Nephron (organoid): Measurements from ENCODE around the gene FHIP1A.
"Not testable (repeated sequence)": the region's sequence is repeated elsewhere in the genome, so short reads cannot be mapped to it uniquely, and the experiment has no call there.

Source experiments
- H3K27ac Mint-ChIP-seq, 3 experiments: 2 replicates each; pipeline ENCODE4 v1.8.0; 2020; ENCODE audit warnings: mixed read lengths in 3 of 3, mild to moderate bottlenecking in 2 of 3, moderate library complexity in 1 of 3
- H3K27me3 Mint-ChIP-seq: 2 replicates; pipeline ENCODE4 v1.8.0; 2021; ENCODE audit warnings: low read depth, mild to moderate bottlenecking, moderate library complexity, mixed read lengths
- H3K36me3 Mint-ChIP-seq: 2 replicates; pipeline ENCODE4 v1.8.0; 2020; ENCODE audit warnings: low read depth, mixed read lengths
- H3K4me1 Mint-ChIP-seq: 2 replicates; pipeline ENCODE4 v1.8.0; 2020; ENCODE audit warnings: mixed read lengths
- H3K4me3 Mint-ChIP-seq, 3 experiments: 2 replicates each; pipeline ENCODE4 v1.8.0; 2020; ENCODE audit warnings: mild to moderate bottlenecking in 3 of 3, mixed read lengths in 3 of 3, moderate library complexity in 2 of 3
- H3K9me3 Mint-ChIP-seq: 2 replicates; pipeline ENCODE4 v1.8.0; 2020; ENCODE audit warnings: mixed read lengths
- CTCF ChIP-seq, 3 experiments: fragments of 200-600 bp; sonication (generic); IDR thresholded peaks; one replicate each; pipeline ENCODE4 v1.5.0; 2021; ENCODE audit warnings: antibody characterized with exemption in 3 of 3; ENCODE audit not compliant: unreplicated experiment in 3 of 3

The FHIP1A gene

GRCh38 chr4:151402145-151402865 lies 6.7 kb upstream of the FHIP1A start:
- H3K36me3 Mint-ChIP-seq: peaks cover 6% of the 10 kb centered on the region
- peaks cover 9% of the 10 kb centered on the region for H3K27me3 Mint-ChIP-seq
- no peak for TF ChIP-seq CTCF (IDR thresholded peaks at IDR 0.05; ENCODE audit: unreplicated experiment in 3 of 3)
- H3K4me3 Mint-ChIP-seq: no peak overlapping the region
- no peaks in the 10 kb centered on the region for H3K4me1 Mint-ChIP-seq
- no peaks in the 10 kb centered on the region for H3K9me3 Mint-ChIP-seq
- no peak overlapping the region for H3K27ac Mint-ChIP-seq

- H3K27ac Mint-ChIP-seq: no peak overlapping the region
- peaks cover 6% of the 10 kb centered on the region for H3K4me1 Mint-ChIP-seq
- no peaks in the 10 kb centered on the region for H3K9me3 Mint-ChIP-seq
- peaks cover 4% of the 10 kb centered on the region for H3K36me3 Mint-ChIP-seq
- H3K4me3 Mint-ChIP-seq: no peak overlapping the region
- H3K27me3 Mint-ChIP-seq: peaks cover 19% of the 10 kb centered on the region
- TF ChIP-seq CTCF (IDR thresholded peaks at IDR 0.05; ENCODE audit: unreplicated experiment in 3 of 3): no peak
Observed at GRCh38 chr4:151403656-151404055, 5.3 kb upstream of the FHIP1A start.

- Mint-ChIP-seq H3K27me3 (peaks cover 29% of the 10 kb centered on the region), H3K4me1 (peaks cover 12% of the 10 kb centered on the region)
- not testable (repeated sequence) for H3K27ac Mint-ChIP-seq, H3K4me3 Mint-ChIP-seq, H3K9me3 Mint-ChIP-seq, H3K36me3 Mint-ChIP-seq
Observed at GRCh38 chr4:151404802-151405201, 4.2 kb upstream of the FHIP1A start.

GRCh38 chr4:151407018-151407417 lies 2.0 kb upstream of the FHIP1A start:
- H3K9me3 Mint-ChIP-seq: no peaks in the 10 kb centered on the region

GRCh38 chr4:151407466-151408379 lies 1.3 kb upstream of the FHIP1A start:
- H3K9me3 Mint-ChIP-seq: no peaks in the 10 kb centered on the region
- peaks cover under 1% of the 10 kb centered on the region for H3K36me3 Mint-ChIP-seq
- H3K27ac Mint-ChIP-seq: peak overlapping the region; percentile 70 to 93 (median 93)
- peaks cover 44% of the 10 kb centered on the region for H3K27me3 Mint-ChIP-seq
- peaks cover 25% of the 10 kb centered on the region for H3K4me1 Mint-ChIP-seq
- H3K4me3 Mint-ChIP-seq: peak overlapping the region; percentile 91 to 92 (median 91)
- TF ChIP-seq CTCF (IDR thresholded peaks at IDR 0.05; ENCODE audit: unreplicated experiment in 3 of 3): no peak

More at GRCh38 chr4:151407018-151407417, 2.0 kb upstream of the FHIP1A start:
- H3K4me1 Mint-ChIP-seq: peaks cover 25% of the 10 kb centered on the region
- H3K27me3 Mint-ChIP-seq: peaks cover 44% of the 10 kb centered on the region
- H3K27ac Mint-ChIP-seq: no peak overlapping the region
- H3K4me3 Mint-ChIP-seq: peak overlapping the region; percentile 65 to 92 (median 91)
- H3K36me3 Mint-ChIP-seq: peaks cover 4% of the 10 kb centered on the region
- no peak for TF ChIP-seq CTCF (IDR thresholded peaks at IDR 0.05; ENCODE audit: unreplicated experiment in 3 of 3)

GRCh38 chr4:151408380-151408629 lies 671 bp upstream of the FHIP1A start:
- peak overlapping the region; percentile 70 to 93 (median 93) for H3K27ac Mint-ChIP-seq
- peaks cover 25% of the 10 kb centered on the region for H3K4me1 Mint-ChIP-seq
- no peaks in the 10 kb centered on the region for H3K9me3 Mint-ChIP-seq

More at GRCh38 chr4:151408380-151408629, 671 bp upstream of the FHIP1A start:
- H3K4me3 Mint-ChIP-seq: peak overlapping the region; percentile 91 to 92 (median 91)
- no peak for TF ChIP-seq CTCF (IDR thresholded peaks at IDR 0.05; ENCODE audit: unreplicated experiment in 3 of 3)
- H3K27me3 Mint-ChIP-seq: peaks cover 44% of the 10 kb centered on the region
- H3K36me3 Mint-ChIP-seq: no peaks in the 10 kb centered on the region
